COLO668 (cell line): ENCODE results near the gene TGFA.

Experiments
- DNase-seq: peaks from one replicate; lab custom pipeline; 2025; ENCODE audit not compliant: unreplicated experiment; lab: John Stamatoyannopoulos, UW

TGFA gene

GRCh38 chr2:70425682-70426301 lies 127.8 kb downstream of the TGFA start:
- DNase-seq, result peak; percentile 31

DNA sequence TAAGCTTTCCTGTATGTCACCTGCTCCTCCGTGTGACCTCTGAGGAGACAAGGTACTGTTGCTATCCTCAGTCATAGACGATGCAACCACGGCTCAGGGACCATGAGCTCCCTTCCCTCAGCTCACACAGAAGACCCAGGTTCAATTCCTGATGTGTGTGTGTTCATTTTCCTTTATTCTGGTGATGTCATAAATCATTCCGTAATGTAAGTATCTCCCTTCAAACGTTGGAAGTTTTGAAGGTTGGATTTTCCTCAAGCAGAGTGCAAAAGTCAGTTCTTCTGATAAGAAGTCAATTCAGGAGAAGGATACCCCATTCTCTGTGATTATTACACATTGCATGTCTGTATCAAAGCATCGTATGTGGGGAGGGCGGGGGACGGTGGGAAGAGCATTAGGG lies 132.9 kb downstream of the TGFA start:
- no peak for DNase-seq

GRCh38 chr2:70420143-70420542 lies 133.5 kb downstream of the TGFA start:
- DNase-seq, result no peak

DNA sequence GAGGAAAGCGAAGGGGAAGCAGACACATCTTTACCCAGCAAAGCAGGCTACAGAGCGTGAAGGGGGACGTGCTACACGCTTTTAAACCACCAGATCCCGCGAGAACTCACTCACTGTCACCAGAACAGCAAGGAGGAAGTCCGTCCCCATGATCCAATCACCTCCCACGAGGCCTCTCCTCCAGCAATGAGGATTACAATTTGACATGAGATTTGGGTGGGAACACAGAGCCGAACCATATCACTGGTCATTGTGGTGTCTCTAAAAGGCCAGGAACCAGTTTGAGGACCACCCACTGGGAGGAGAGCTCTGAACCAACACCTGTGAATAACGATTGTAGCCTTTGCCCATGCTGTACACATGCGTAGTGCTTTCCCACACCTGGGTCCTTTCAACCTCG lies 135.1 kb downstream of the TGFA start:
- DNase-seq, result no peak

- DNase-seq, result no peak
Observed at GRCh38 chr2:70417011-70417410, 136.6 kb downstream of the TGFA start.

DNA sequence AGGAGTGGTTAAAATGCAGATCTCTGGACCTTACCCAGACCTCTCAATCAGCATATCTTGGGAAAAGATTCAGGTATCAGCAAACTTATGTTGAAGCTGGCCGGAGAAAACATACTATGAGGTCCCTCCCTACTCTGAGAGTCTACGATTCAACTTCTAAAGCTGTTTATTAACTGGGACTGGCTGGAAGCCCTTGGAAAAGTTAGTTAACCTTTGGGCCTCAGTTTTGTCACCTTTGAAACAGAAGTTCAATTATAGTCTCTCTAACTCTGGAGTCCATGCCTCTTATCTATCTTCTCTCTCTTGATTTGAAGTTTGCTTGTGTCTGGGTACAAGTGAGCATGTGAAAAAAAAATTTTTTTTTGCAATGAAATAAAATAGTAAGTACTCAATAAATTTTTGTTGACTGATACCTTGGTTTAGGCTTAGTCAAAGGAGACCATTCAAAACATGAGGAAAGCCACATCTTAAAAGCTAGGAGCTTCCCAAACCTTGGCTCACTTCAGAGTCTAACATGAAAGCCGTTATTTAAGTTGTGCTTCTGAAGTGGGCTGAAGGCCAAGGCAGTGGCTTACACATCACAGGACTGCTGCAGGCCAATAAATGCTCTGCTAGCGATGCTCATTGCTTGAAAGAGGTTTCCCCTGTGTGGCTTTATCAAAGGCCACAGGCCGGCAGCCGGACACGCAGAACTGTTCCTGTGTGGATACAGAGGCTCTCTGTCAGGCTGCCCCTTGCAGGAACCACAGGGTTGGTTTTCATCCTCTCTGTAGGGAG lies 141.1 kb downstream of the TGFA start:
- DNase-seq, result no peak

DNA sequence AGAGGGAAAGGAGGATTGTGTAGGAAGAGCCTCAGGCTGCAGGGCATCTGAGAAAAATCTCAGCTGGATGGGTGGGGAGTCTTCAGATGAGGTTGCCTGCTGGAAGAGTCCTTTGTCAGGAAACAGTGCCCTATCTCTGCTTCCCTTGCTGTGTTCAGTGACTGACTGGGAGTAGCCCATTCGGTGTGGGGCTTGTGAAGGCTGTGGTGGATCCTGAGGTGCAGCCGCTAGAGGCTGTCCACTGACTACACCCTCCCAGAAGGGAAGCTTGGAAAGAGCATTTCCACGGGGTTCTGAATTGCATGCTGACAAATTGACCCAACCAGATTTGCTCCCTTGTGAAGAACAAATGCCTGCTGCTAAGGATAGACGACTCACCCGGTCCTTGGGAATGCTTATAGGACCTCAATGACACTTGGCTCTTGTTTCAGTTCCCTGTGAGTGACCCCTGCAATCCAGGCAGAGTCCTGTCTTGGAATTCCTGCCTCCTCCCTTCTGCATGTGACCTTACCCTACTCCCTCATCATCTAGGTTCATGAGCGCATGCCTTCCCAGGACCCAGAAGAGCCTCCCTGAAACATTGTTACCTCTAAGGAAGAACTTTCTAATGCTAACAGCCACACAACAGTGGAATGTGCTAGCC lies 142.0 kb downstream of the TGFA start:
- no peak for DNase-seq

GRCh38 chr2:70403267-70404053 lies 150.2 kb downstream of the TGFA start:
- DNase-seq, result peak; percentile 74

DNA sequence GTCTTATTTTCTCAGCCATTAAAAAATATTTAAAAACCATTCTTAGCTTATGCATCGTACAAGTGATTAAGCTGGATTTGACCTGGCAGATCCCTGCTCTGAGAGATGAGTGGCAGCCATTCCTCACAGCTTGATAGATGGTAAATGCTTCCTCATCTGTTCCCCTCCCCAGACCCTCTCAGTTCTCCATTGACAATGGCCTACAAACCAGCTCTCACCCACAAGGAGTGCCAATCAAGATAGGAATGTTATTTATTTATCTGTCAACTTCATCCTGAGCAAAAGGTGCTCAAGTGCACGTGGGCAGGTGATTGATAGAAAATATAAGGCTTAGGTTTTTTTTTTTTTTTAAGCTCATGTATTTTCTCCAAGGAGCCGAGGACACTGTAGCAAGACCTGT lies 153.1 kb downstream of the TGFA start:
- DNase-seq, result no peak

DNA sequence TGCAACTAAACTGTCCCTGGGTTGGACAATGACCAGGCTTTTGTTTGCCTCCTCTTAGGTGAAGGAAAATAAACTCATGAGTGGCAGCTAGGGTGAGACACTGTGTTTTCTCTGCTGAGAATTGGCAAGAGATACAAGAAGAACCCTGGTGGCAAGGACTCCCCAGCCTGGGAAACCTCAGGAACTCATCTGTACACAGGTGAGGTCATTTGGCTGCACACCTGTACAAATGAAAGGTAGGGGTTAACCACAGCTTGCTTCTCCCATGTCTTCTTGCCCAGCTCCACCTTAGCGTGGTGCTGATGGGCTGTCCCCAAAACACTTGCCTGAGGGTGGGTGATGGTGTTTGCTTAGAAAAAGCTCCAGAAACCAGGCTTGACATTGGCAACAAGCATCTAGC lies 154.6 kb downstream of the TGFA start:
- no peak for DNase-seq
